Activated CD4-positive, CD25-positive, alpha-beta regulatory T cell (primary cell): ENCODE measurements around the gene IFRD2.
"Not testable (repeated sequence)": the region's sequence is repeated elsewhere in the genome, so short reads cannot be mapped to it uniquely, and the experiment has no call there.

ENCODE experiments used
- DNase-seq, 4 experiments: peaks; one replicate each; lab custom pipeline; 2025; lab: John Stamatoyannopoulos, UW

Gene IFRD2

DNA sequence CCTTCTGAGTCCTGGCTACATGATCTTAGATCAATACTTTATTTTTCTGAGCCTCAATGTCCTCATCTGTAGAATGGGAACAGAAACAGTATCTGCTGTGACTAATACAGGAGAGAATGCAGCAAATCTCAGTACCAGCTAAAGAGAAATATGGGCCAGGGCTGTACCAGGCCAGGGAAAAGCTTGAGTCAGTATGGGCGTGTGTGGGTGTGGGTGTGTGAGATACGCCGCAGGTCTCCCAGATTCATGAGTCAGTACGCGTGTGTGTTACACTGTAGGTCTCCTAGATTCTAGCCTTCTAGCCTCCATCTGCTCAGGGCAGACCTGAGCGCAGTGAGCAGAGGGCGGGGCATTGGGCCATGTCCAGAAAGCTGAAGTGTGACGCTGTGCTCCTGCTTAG, 41.0 kb downstream of the IFRD2 start:
- no peak for DNase-seq

GRCh38 chr3:50250514-50250913, 41.7 kb downstream of the IFRD2 start:
- DNase-seq = no peak

DNA sequence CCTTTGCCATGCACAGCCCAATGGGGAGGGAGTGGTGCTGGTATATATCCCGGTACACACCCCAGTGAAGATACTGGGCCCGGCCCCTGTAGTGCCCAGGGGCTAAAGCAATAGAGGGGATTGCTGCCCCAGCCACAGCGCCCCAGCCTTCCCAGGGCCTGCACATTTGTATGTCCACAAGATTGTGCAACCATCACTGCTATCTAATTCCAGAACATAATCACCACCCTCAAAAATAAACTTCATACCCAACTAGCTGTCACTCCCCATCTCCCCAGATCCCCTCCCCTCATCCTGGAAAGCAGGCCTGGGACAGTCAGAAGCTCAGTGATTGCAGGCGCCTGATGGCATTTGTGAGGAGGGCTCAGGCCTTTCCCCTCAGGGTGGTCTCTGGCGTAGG, 42.8 kb downstream of the IFRD2 start:
- DNase-seq = no peak

DNA sequence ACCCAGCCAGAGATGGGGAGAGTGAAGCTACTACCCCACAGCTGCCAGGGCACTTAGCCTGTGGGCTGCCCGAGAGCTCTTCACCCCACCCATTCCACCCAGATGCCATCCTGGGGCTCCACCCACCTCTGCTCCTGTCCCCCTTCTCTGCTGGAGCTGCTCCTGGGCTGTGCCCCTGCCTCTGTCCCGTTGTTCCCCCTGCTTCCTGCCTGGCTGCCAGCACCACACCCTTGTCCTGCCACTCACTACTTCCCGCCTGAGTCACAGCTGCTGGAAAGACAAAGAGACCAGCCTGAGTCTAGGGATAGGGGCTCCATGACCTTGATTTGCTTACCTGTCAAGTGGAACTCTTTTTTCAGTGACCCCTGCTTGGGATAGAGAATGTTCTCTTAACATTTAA, 43.8 kb downstream of the IFRD2 start:
- no peak for DNase-seq

DNA sequence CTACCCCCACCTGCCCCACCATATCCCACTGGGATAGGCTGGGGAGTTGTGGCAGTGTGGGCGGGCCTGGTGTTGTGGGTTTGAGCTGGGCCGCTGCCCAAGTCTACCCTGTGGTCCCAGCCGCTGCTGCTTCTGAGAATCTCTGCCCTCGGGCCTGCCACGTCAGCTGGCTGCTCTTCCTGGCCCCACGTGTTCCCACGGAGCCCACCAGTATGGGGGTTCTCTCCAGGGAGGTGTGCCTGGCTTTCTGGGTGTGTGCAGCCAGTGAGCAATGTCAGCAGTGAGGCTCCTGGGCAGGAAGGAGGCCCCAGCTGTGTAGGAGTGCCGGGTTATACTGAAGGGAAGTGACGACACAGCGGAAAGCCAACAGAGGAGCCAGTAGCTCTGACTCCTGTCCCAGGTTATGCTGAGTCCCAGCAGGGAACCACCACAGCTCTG, 45.7 kb downstream of the IFRD2 start:
- peak; percentile 44 to 69 (median 60) for DNase-seq

- DNase-seq = peak; percentile 93 to 98 (median 96)
Observed at GRCh38 chr3:50245831-50246516, 46.3 kb downstream of the IFRD2 start.

DNA sequence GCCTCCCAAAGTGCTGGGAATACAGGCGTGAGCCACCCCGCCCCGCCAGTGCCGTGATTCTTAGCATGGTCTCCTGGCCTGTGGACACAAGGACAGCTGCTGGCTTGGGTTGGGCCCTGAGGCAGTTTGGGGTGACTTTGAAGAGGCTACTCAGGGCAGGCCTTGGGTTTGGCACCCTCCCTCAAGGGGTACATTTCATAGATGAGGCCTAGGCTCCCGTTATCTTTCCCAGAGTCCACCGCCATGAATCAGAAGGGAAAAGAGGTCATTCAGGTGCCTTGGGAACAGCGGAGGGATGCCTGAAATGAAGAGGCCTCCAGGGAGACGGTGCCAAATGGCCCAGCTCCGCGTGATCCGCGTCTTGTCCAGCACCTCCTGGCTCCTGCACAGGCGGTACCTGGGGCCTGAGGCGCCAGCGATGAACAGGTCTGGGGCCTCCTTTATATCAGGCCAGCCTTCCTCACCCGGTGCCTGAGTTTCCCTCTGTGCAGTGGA, 46.9 kb downstream of the IFRD2 start:
- no peak for DNase-seq

- not testable (repeated sequence) for DNase-seq
Observed at GRCh38 chr3:50244813-50245212, 47.4 kb downstream of the IFRD2 start.

GRCh38 chr3:50243543-50243895, 48.7 kb downstream of the IFRD2 start:
- DNase-seq = no peak

- no peak for DNase-seq
Observed at GRCh38 chr3:50242851-50243542, 49.2 kb downstream of the IFRD2 start.

GRCh38 chr3:50242381-50242770, 49.9 kb downstream of the IFRD2 start:
- DNase-seq = no peak

DNA sequence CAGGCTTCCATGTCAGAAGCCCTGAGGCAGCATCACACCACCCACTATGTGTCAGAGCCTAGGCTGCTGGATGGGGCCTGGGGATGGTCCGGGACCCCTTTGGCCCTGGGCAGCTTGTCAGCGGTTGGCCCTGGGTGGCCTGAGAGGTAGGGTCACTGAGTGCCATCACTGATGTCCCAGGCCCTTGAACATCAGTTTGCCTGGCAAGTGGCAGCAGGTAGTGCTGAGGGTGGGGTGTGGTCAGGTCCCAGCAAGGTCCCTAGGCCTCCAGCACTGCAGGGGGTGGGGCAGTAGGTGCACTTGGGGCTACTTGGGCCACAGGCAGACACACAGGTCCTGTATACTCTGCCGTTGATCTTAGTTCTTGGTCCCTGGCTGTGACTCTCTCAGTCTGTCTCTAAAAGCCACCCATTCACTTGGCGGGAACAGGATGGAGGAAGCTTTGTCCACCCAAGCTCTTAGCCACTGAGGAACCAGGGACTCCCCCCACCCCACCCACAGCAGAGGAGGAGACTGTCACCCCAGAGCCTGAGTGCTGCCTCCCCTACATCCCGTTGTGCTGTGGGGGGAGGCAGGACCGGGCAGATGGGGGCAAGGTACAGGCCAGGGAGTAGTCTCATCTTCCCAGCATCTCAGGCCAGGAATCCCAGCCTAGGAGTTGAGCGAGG, 50.4 kb downstream of the IFRD2 start:
- DNase-seq = no peak

GRCh38 chr3:50241163-50241562, 51.1 kb downstream of the IFRD2 start:
- no peak for DNase-seq

- DNase-seq = no peak
Observed at GRCh38 chr3:50239649-50240048, 52.6 kb downstream of the IFRD2 start.

DNA sequence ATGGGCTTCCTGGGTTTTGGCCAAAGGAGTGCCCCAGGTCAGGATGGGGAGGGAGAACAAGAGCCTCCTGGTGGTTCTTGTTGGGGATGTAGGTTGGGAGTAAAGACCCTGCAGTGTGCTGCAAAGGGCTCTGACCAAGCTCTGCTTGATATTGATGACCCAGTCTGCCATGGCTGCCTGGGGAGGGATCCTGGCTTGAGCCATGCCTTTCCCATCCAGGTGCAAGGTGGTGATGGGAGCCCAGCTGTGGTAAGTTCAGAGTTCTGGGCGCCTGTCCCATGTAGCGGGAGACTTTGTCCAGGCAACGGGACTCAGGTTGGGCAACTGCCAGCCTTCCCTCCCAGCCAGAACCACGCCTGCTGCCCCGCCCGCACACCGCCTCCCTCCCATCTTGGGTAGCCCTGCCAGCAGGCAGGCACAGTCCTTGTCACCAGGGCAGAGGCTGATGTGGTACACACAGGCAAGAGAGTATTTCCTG, 53.6 kb downstream of the IFRD2 start:
- no peak for DNase-seq

DNA sequence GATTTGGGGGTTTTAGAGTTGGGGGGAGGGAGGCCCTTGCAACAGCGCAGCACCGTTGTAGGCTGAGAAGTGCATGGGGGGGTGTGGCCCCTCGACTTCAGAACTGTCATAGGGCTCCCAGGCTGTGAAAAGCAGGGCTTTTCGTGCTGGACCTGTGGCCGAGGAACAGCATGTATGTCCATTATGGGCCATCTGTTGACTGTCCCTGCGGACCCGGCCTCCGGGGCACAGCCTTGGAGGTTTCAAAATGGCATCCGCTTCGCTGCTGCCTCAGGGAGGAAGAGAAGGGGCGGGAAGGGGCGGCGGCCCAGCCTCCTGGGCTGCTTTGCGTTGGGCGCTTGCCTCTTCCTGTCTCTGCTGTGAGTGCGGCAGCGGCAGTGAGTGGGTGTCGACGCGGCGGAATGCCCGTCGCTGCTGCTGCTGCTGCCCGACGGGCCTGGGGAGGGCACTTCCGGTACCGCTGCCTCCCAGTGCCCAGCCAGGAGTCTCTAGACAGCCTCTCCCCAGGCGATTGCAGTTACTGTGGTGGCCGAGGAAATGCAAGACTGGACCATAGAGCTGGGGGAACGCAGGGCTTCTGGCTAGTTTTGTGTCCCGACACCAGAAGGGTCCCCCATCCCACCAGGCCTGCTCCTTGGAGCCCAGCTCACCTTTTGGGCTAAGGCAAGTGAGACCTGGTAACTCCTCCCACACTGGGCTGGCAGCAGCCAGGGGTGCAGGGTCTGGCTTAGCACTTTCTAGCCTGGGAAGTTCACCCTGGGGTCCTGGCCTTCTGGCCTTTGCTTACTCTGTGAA, 54.3 kb downstream of the IFRD2 start:
- DNase-seq = peak; percentile 63 to 82 (median 73)
